HepG2 (cell line): Measurements from ENCODE around the gene PEX3. TPM values are rescaled to one million over a fixed set of nuclear protein-coding genes. Genes with fewer than 3 reads are reported as not detected.

ENCODE experiments used
- ATF7-NPFF ChIP-seq: sonication (generic); formaldehyde crosslinking; IDR thresholded peaks from 2 replicates; pipeline ENCODE4 v1.8.1; 2023; ENCODE audit warnings: mild to moderate bottlenecking, low read depth, missing genetic modification reagents, moderate library complexity
- EP300 ChIP-seq, 3 experiments: sonication (generic) in 1 of 3; formaldehyde crosslinking in 1 of 3; IDR thresholded peaks; 2 replicates each; pipeline versions ENCODE4 v1.5.1 to v1.6.1; 2011 to 2020; ENCODE audit warnings: low read depth in 2 of 3, low read length in 2 of 3, borderline replicate concordance in 1 of 3, improper control_type of control experiment in 1 of 3, mild to moderate bottlenecking in 1 of 3, missing genetic modification reagents in 1 of 3, moderate library complexity in 1 of 3
- KDM2A ChIP-seq: sonication (generic); formaldehyde crosslinking; IDR thresholded peaks from 2 replicates; pipeline ENCODE4 v1.4.0; 2020; ENCODE audit warnings: low read depth, missing genetic modification reagents, borderline replicate concordance
- MAFF ChIP-seq: IDR thresholded peaks from 2 replicates; pipeline ENCODE4 v1.6.1; 2011; ENCODE audit warnings: low read depth, low read length, improper control_type of control experiment
- SMAD1 ChIP-seq: sonication (generic); formaldehyde crosslinking; IDR thresholded peaks from 2 replicates; pipeline ENCODE4 v1.4.0; 2020; ENCODE audit warnings: missing genetic modification reagents, low read depth, mild to moderate bottlenecking, borderline replicate concordance
- SUZ12 ChIP-seq: fragments of 150-350 bp; IDR thresholded peaks from 2 replicates; pipeline ENCODE4 v1.6.1; 2014; ENCODE audit warnings: low read depth, low read length
- ZNF232 ChIP-seq: sonication (generic); formaldehyde crosslinking; IDR thresholded peaks from 2 replicates; pipeline ENCODE4 v1.4.0; 2020; ENCODE audit warnings: missing genetic modification reagents, borderline replicate concordance
- ZNF660 ChIP-seq: sonication (generic); formaldehyde crosslinking; IDR thresholded peaks from 2 replicates; pipeline ENCODE4 v1.5.1; 2020; ENCODE audit warnings: mild to moderate bottlenecking, low read depth, missing genetic modification reagents, borderline replicate concordance
- ZNF7 ChIP-seq: IDR thresholded peaks from 2 replicates; pipeline ENCODE4 v1.6.1; 2016; ENCODE audit warnings: missing biosample characterization, missing genetic modification reagents
- ZNF766 ChIP-seq: sonication (generic); formaldehyde crosslinking; IDR thresholded peaks from 2 replicates; pipeline ENCODE4 v1.5.0; 2020; ENCODE audit warnings: missing genetic modification reagents, borderline replicate concordance
- polyA plus RNA-seq, 8 experiments: library from polyadenylated mRNA; depleted of rRNA in 3 of 8; stranded (reverse) in 7 of 8; unstranded in 1 of 8; fragments of >200 nt; fragmentation: Illumina TruSeq in 4 of 8; extraction: Trizol in 4 of 8; gene quantifications; 2 replicates each; pipeline versions ENCODE4 v1.2.1 to v1.2.3, GENCODE V29; 2011 to 2016; ENCODE audit warnings: low read depth in 4 of 8, missing spikeins in 1 of 8, mixed read lengths in 1 of 8; ENCODE audit not compliant: insufficient read depth in 1 of 8
- total RNA-seq, 5 experiments: library from RNA; depleted of rRNA; stranded (reverse); fragments of >200 nt; fragmentation: Illumina TruSeq; extraction: Trizol; gene quantifications; 2 replicates each; pipeline ENCODE4 v1.2.3, GENCODE V29; 2016; ENCODE audit warnings: low read depth in 1 of 5
- TF ChIP-seq, protein P1 (sequence below): sonication (generic); formaldehyde crosslinking; IDR thresholded peaks from 2 replicates; pipeline ENCODE4 v1.5.1; 2020; ENCODE audit warnings: mild to moderate bottlenecking, missing genetic modification reagents, moderate library complexity
- TF ChIP-seq, protein P2 (sequence below): sonication (generic); formaldehyde crosslinking; IDR thresholded peaks from 2 replicates; pipeline ENCODE4 v1.8.1; 2023; ENCODE audit warnings: mild to moderate bottlenecking, missing genetic modification reagents
- TF ChIP-seq, protein P3 (sequence below): sonication (generic); formaldehyde crosslinking; conservative IDR thresholded peaks from 2 replicates; pipeline ENCODE4 v1.4.0; 2020; ENCODE audit warnings: missing genetic modification reagents
- TF ChIP-seq, protein P4 (sequence below): sonication (generic); formaldehyde crosslinking; IDR thresholded peaks from 2 replicates; pipeline ENCODE4 v1.4.0; 2020; ENCODE audit warnings: missing genetic modification reagents

The PEX3 gene
- total and polyA plus RNA-seq, 2 of the 13 experiments (the other 11 are each of a cell fraction or from before 2014, with no cell fraction given) = 30.9 to 40.8 TPM

DNA sequence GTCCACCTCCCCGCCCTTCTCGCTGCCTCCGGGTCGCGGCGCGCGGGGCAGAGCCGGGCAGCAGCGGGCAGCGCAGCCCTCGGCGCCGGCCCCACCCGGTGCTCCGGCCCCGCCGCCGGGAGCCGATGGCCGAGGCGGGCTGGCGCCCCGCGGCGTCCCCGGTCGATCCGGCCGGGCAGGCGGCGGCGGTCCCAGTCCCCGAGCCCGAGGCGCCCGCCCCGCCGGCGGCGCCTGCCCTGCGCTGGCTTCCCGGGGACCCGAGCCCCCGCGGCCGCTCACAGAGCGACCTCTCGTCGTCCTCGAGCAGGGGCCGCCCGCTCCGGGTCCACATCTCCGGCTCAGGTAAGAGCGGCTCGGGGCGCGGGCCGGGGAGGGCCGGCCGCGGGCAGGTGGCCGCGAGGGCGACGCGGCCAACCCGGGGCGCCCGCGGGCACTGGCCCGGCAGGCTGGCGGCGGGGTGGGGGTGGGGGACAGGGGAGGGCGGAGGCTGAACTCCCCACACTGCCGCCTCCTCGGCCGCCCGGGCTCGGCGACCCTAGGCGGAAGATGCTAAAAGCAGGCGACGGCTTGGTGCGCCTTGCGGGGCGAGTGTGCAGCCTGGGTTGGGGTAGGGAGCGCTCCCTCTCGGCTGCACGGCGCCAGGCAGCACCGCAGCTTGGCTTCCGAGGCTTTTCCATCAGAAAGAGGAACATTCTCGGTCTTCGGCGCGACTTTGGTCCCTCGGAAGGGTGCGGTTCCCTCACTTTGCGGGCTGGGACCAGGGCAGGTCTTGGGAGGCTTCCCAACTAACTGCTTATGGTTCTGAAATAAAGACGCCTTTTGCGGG lies 86.5 kb downstream of the PEX3 start (continued):
- TF ChIP-seq, protein P1, sequence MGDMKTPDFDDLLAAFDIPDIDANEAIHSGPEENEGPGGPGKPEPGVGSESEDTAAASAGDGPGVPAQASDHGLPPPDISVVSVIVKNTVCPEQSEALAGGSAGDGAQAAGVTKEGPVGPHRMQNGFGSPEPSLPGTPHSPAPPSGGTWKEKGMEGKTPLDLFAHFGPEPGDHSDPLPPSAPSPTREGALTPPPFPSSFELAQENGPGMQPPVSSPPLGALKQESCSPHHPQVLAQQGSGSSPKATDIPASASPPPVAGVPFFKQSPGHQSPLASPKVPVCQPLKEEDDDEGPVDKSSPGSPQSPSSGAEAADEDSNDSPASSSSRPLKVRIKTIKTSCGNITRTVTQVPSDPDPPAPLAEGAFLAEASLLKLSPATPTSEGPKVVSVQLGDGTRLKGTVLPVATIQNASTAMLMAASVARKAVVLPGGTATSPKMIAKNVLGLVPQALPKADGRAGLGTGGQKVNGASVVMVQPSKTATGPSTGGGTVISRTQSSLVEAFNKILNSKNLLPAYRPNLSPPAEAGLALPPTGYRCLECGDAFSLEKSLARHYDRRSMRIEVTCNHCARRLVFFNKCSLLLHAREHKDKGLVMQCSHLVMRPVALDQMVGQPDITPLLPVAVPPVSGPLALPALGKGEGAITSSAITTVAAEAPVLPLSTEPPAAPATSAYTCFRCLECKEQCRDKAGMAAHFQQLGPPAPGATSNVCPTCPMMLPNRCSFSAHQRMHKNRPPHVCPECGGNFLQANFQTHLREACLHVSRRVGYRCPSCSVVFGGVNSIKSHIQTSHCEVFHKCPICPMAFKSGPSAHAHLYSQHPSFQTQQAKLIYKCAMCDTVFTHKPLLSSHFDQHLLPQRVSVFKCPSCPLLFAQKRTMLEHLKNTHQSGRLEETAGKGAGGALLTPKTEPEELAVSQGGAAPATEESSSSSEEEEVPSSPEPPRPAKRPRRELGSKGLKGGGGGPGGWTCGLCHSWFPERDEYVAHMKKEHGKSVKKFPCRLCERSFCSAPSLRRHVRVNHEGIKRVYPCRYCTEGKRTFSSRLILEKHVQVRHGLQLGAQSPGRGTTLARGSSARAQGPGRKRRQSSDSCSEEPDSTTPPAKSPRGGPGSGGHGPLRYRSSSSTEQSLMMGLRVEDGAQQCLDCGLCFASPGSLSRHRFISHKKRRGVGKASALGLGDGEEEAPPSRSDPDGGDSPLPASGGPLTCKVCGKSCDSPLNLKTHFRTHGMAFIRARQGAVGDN (CRISPR knock-in tag) = peak; percentile 79
- peak; percentile 69; the same call in 1 of the 2 replicates for TF ChIP-seq KDM2A
- peak; percentile 96 for TF ChIP-seq ZNF7 (CRISPR knock-in tag)
- TF ChIP-seq, protein P2, sequence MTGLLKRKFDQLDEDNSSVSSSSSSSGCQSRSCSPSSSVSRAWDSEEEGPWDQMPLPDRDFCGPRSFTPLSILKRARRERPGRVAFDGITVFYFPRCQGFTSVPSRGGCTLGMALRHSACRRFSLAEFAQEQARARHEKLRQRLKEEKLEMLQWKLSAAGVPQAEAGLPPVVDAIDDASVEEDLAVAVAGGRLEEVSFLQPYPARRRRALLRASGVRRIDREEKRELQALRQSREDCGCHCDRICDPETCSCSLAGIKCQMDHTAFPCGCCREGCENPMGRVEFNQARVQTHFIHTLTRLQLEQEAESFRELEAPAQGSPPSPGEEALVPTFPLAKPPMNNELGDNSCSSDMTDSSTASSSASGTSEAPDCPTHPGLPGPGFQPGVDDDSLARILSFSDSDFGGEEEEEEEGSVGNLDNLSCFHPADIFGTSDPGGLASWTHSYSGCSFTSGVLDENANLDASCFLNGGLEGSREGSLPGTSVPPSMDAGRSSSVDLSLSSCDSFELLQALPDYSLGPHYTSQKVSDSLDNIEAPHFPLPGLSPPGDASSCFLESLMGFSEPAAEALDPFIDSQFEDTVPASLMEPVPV (CRISPR knock-in tag) = 0 out of 2 replicates have a peak, but pooled peaks have one; percentile 10
- TF ChIP-seq ZNF660 (CRISPR knock-in tag) = no peak
- no peak for TF ChIP-seq MAFF
- TF ChIP-seq ZNF766 (CRISPR knock-in tag) = no peak
- TF ChIP-seq, protein P3, sequence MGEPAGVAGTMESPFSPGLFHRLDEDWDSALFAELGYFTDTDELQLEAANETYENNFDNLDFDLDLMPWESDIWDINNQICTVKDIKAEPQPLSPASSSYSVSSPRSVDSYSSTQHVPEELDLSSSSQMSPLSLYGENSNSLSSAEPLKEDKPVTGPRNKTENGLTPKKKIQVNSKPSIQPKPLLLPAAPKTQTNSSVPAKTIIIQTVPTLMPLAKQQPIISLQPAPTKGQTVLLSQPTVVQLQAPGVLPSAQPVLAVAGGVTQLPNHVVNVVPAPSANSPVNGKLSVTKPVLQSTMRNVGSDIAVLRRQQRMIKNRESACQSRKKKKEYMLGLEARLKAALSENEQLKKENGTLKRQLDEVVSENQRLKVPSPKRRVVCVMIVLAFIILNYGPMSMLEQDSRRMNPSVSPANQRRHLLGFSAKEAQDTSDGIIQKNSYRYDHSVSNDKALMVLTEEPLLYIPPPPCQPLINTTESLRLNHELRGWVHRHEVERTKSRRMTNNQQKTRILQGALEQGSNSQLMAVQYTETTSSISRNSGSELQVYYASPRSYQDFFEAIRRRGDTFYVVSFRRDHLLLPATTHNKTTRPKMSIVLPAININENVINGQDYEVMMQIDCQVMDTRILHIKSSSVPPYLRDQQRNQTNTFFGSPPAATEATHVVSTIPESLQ = no peak
- TF ChIP-seq, protein P4, sequence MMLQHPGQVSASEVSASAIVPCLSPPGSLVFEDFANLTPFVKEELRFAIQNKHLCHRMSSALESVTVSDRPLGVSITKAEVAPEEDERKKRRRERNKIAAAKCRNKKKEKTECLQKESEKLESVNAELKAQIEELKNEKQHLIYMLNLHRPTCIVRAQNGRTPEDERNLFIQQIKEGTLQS = no peak
- TF ChIP-seq EP300 (IDR thresholded peaks at IDR 0.05; ENCODE audit: low read depth in 2 of 2, low read length in 2 of 2) = no peak
- TF ChIP-seq EP300 (CRISPR knock-in tag; IDR thresholded peaks at IDR 0.05; ENCODE audit: borderline replicate concordance) = no peak
- no peak for TF ChIP-seq SMAD1
- 0 out of 2 replicates have a peak, but pooled peaks have one; percentile 57 for TF ChIP-seq ATF7-NPFF (CRISPR knock-in tag)
- peak; percentile 74; the same call in 1 of the 2 replicates for TF ChIP-seq ZNF232 (CRISPR knock-in tag)
- TF ChIP-seq SUZ12 = no peak
- TF ChIP-seq, all 625 proteins: peak for 100
